Activated CD8-positive, alpha-beta T cell treated with anti-CD3 and anti-CD28 coated beads for 36 hours (primary cell): Measurements from ENCODE around the gene ACSL3. TPM values are rescaled to one million over a fixed set of nuclear protein-coding genes. Genes with fewer than 3 reads are reported as not detected.

Source experiments
- ATAC-seq: fragments of 200-7000 bp; cut with Tn5 transposase; one replicate; pipeline ENCODE4 v1.10.0; 2021; ENCODE audit warnings: mild to moderate bottlenecking, moderate library complexity
- CTCF ChIA-PET: fragments of 350-600 bp; sonication (Branson Sonifier 250); formaldehyde crosslinking; loops from one replicate; lab custom pipeline; 2021; ENCODE audit warnings: antibody characterized with exemption; lab: Charles Lee
- POLR2A ChIA-PET: fragments of 350-600 bp; sonication (Branson Sonifier 250); formaldehyde crosslinking; loops from one replicate; lab custom pipeline; 2021; ENCODE audit warnings: antibody characterized with exemption; lab: Charles Lee
- DNase-seq: peaks from one replicate; pipeline ENCODE4 v3.0.0-alpha.2; 2020
- H3K27ac Mint-ChIP-seq: one replicate; pipeline ENCODE4 v1.8.0; 2021; ENCODE audit warnings: mild to moderate bottlenecking, mixed read lengths
- H3K27me3 Mint-ChIP-seq: one replicate; pipeline ENCODE4 v1.8.0; 2021; ENCODE audit warnings: mixed read lengths
- H3K36me3 Mint-ChIP-seq: one replicate; pipeline ENCODE4 v1.8.0; 2021; ENCODE audit warnings: low read depth, mixed read lengths
- H3K4me1 Mint-ChIP-seq: one replicate; pipeline ENCODE4 v1.8.0; 2021; ENCODE audit warnings: low read depth, mixed read lengths
- H3K4me3 Mint-ChIP-seq: one replicate; pipeline ENCODE4 v1.8.0; 2021; ENCODE audit warnings: mild to moderate bottlenecking, moderate library complexity, mixed read lengths
- H3K9me3 Mint-ChIP-seq: one replicate; pipeline ENCODE4 v1.8.0; 2021; ENCODE audit warnings: mixed read lengths
- intact Hi-C: fragments of 100-400 bp; cut with micrococcal nuclease; formaldehyde crosslinking; loops from one replicate; pipeline ENCODE4 v1.10.0; 2022
- total RNA-seq, 2 experiments: library from RNA; stranded (reverse); gene quantifications; one replicate each; pipeline ENCODE4 v1.2.3, GENCODE V29; 2021
- TF ChIP-seq, protein P1 (sequence below): fragments of 200-600 bp; IDR thresholded peaks from one replicate; pipeline ENCODE4 v1.8.0; 2022; ENCODE audit warnings: antibody characterized with exemption, mild to moderate bottlenecking

Gene ACSL3
- total RNA-seq, 2 experiments from 2014 or later = 43.8 to 44.6 TPM

DNA sequence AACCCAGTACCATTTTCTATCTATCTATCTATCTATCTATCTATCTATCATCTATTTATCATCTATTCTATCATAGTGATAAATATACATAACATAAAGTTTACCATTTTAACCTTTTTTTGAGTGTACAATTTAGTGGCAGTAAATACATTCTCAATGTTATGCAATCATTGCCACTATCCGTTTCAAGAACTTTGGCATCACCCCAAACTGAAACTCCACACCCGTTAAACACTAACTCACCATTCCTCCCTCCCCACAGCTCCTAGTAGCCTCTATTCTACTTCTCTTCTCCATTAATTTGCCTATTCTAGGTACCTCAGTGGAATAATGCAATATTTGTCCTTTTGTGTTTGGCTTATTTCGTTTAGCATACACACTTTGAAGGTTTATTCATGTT, 108.7 kb downstream of the ACSL3 start:
- ATAC-seq (no peak), DNase-seq (no peak)
- no peak overlapping the region for H3K4me3 Mint-ChIP-seq
- peaks cover 7% of the 10 kb centered on the region for H3K27me3 Mint-ChIP-seq
- CTCF ChIA-PET = no interaction called here
- POLR2A ChIA-PET = no interaction called here
- H3K36me3 Mint-ChIP-seq = no peaks in the 10 kb centered on the region
- TF ChIP-seq, protein P1, sequence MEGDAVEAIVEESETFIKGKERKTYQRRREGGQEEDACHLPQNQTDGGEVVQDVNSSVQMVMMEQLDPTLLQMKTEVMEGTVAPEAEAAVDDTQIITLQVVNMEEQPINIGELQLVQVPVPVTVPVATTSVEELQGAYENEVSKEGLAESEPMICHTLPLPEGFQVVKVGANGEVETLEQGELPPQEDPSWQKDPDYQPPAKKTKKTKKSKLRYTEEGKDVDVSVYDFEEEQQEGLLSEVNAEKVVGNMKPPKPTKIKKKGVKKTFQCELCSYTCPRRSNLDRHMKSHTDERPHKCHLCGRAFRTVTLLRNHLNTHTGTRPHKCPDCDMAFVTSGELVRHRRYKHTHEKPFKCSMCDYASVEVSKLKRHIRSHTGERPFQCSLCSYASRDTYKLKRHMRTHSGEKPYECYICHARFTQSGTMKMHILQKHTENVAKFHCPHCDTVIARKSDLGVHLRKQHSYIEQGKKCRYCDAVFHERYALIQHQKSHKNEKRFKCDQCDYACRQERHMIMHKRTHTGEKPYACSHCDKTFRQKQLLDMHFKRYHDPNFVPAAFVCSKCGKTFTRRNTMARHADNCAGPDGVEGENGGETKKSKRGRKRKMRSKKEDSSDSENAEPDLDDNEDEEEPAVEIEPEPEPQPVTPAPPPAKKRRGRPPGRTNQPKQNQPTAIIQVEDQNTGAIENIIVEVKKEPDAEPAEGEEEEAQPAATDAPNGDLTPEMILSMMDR = no peak
- intact Hi-C loops = no loop called here
- no peaks in the 10 kb centered on the region for H3K4me1 Mint-ChIP-seq
- no peaks in the 10 kb centered on the region for H3K9me3 Mint-ChIP-seq
- no peak overlapping the region for H3K27ac Mint-ChIP-seq

GRCh38 chr2:222972420-222972819, 111.6 kb downstream of the ACSL3 start:
- H3K4me1 Mint-ChIP-seq = no peaks in the 10 kb centered on the region
- intact Hi-C loops = loop anchor here (10.0 kb wide), 1 partner anchor 132 kb away; no protein-coding TSS in a partner anchor
- POLR2A ChIA-PET = no interaction called here

GRCh38 chr2:222973237-222973636, 112.4 kb downstream of the ACSL3 start:
- intact Hi-C loops = loop anchor here (10.0 kb wide), 1 partner anchor 132 kb away; no protein-coding TSS in a partner anchor
- Mint-ChIP-seq H3K36me3 (no peaks in the 10 kb centered on the region), H3K4me1 (no peaks in the 10 kb centered on the region), H3K27me3 (peaks cover 8% of the 10 kb centered on the region), H3K4me3 (no peak overlapping the region), H3K9me3 (no peaks in the 10 kb centered on the region), H3K27ac (no peak overlapping the region)
- POLR2A ChIA-PET = no interaction called here
- DNase-seq = no peak
- TF ChIP-seq, protein P1 = no peak
- CTCF ChIA-PET = no interaction called here
- ATAC-seq = no peak

More at GRCh38 chr2:222972420-222972819, 111.6 kb downstream of the ACSL3 start:
- DNase-seq (no peak), ATAC-seq (no peak)
- no peaks in the 10 kb centered on the region for H3K36me3 Mint-ChIP-seq
- peaks cover 12% of the 10 kb centered on the region for H3K27me3 Mint-ChIP-seq
- CTCF ChIA-PET = interaction anchor here (0.7 to 2.3 kb wide), 24 partner anchors 10 to 998 kb away, joined by 3 to 25 read pairs (median 4); no protein-coding TSS in a partner anchor
- TF ChIP-seq, protein P1 = no peak
- H3K9me3 Mint-ChIP-seq = no peaks in the 10 kb centered on the region
- no peak overlapping the region for H3K27ac Mint-ChIP-seq
- no peak overlapping the region for H3K4me3 Mint-ChIP-seq

DNA sequence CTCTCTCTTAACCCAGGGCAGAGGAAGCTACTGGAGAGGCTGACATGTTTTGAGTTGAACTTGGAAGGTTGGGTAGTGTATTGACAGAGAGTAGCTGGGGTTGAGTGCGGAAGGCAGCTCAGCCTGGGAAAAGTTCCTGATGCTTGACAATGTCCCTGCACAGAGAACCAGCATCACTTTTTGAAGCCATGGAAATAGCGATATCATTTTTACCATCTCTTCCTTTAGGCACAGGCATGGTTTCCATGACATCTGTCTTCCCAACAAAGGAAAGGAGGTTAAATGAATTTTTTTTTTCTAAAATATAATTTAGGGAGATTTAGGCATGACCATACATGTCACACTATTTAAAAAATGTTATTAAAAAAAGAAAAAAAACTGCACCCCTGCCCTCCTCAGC, 112.9 kb downstream of the ACSL3 start:
- CTCF ChIA-PET = no interaction called here
- no peak overlapping the region for H3K27ac Mint-ChIP-seq
- ATAC-seq (no peak), DNase-seq (no peak)
- intact Hi-C loops = loop anchor here (10.0 kb wide), 1 partner anchor 131 kb away; no protein-coding TSS in a partner anchor
- peaks cover 5% of the 10 kb centered on the region for H3K27me3 Mint-ChIP-seq
- POLR2A ChIA-PET = no interaction called here
- no peaks in the 10 kb centered on the region for H3K36me3 Mint-ChIP-seq
- no peaks in the 10 kb centered on the region for H3K4me1 Mint-ChIP-seq
- no peaks in the 10 kb centered on the region for H3K9me3 Mint-ChIP-seq
- TF ChIP-seq, protein P1 = no peak
- no peak overlapping the region for H3K4me3 Mint-ChIP-seq

DNA sequence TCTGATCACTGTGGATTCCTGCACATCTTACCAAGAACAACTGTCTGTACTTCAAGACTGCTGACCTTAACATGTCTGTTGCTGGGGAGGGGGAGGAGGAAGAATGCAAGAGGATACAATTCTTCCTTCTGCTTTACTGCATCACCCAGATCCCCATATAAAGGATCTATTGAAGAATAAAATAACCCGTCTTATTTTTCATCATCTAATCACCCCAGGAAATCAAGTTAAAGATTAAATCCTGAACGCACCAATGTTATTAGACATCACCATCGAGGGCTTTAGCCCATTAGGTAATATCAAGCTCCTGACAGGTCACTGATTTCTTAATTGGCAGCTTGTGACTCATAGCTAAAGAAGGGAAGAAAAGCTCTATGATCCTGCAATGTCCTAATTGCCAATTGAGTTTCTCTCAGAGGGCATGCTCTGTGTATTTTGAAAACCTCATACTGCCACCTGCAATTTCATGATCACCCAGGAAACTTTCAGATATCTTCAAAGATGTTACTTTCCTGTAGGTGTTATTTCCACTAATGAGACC, 115.8 kb downstream of the ACSL3 start:
- no peak for ATAC-seq
- Mint-ChIP-seq H3K27ac (no peak overlapping the region), H3K36me3 (no peaks in the 10 kb centered on the region), H3K4me3 (no peak overlapping the region), H3K9me3 (no peaks in the 10 kb centered on the region), H3K27me3 (peaks cover 5% of the 10 kb centered on the region), H3K4me1 (no peaks in the 10 kb centered on the region)
- TF ChIP-seq, protein P1 = no peak
- intact Hi-C loops = loop anchor here (10.0 kb wide), 1 partner anchor 128 kb away; no protein-coding TSS in a partner anchor
- no peak for DNase-seq
- ChIA-PET CTCF (interaction anchor here (0.7 kb wide), 1 partner anchor 18 kb away, joined by 3 read pairs; no protein-coding TSS in a partner anchor), POLR2A (no interaction called here)
